ENCODE results near the gene CAVIN4.

DNA sequence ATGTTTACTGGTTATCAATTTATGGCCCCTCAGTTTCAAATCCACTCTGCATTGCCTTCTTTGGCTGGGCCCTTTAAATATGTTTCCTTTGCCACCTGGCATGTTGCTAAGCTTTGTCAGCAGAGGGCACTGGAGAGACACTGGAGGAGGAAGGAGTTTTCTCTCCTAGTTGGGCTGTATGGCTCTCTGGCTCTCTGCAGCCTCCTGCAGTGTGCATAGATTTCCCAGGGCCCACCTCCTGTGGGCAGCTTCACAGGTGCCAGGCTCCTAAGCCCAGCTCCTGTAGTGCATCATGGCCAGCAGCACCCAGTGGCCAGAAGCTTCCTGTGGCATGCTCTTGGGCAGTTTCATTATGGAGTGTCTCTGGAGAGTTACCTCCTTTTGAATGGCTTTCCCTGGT, 23.3 kb downstream of the CAVIN4 start:
- TF ChIP-seq, protein P1, sequence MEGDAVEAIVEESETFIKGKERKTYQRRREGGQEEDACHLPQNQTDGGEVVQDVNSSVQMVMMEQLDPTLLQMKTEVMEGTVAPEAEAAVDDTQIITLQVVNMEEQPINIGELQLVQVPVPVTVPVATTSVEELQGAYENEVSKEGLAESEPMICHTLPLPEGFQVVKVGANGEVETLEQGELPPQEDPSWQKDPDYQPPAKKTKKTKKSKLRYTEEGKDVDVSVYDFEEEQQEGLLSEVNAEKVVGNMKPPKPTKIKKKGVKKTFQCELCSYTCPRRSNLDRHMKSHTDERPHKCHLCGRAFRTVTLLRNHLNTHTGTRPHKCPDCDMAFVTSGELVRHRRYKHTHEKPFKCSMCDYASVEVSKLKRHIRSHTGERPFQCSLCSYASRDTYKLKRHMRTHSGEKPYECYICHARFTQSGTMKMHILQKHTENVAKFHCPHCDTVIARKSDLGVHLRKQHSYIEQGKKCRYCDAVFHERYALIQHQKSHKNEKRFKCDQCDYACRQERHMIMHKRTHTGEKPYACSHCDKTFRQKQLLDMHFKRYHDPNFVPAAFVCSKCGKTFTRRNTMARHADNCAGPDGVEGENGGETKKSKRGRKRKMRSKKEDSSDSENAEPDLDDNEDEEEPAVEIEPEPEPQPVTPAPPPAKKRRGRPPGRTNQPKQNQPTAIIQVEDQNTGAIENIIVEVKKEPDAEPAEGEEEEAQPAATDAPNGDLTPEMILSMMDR (conservative IDR thresholded peaks at IDR 0.05; ENCODE audit: low read length) = peak; percentile 86
- TF ChIP-seq EZH2phosphoT487 (IDR thresholded peaks at IDR 0.05; ENCODE audit: borderline replicate concordance, low read depth, low read length) = no peak
